GM12864 (cell line): ENCODE results near the gene SLC6A3.

Experiments
- DNase-seq: peaks from one replicate; pipeline ENCODE4 v3.0.0-alpha.2; 2011; ENCODE audit warnings: low read depth
- H3K4me3 ChIP-seq: 2 replicates; pipeline ENCODE4 v1.5.1; 2011; ENCODE audit warnings: mild to moderate bottlenecking, low read depth, low read length, control low read depth
- CTCF ChIP-seq: IDR thresholded peaks from 2 replicates; pipeline ENCODE4 v1.5.1; 2011; ENCODE audit warnings: low read depth, mild to moderate bottlenecking, moderate library complexity, low read length, control low read depth, inconsistent platforms; ENCODE audit errors: missing control alignments

Gene SLC6A3

GRCh38 chr5:1380011-1380817 is 65.0 kb downstream of the SLC6A3 start:
- no peak for DNase-seq
- H3K4me3 ChIP-seq: no peak overlapping the region
- peak; percentile 57 for TF ChIP-seq CTCF

- no peak for DNase-seq
- TF ChIP-seq CTCF: no peak
- no peak overlapping the region for H3K4me3 ChIP-seq
Observed at GRCh38 chr5:1378866-1379659, 66.2 kb downstream of the SLC6A3 start.

- DNase-seq: no peak
- TF ChIP-seq CTCF: no peak
- no peak overlapping the region for H3K4me3 ChIP-seq
Observed at GRCh38 chr5:1378096-1378495, 67.1 kb downstream of the SLC6A3 start.

- DNase-seq: no peak
- no peak overlapping the region for H3K4me3 ChIP-seq
- no peak for TF ChIP-seq CTCF
Observed at GRCh38 chr5:1376981-1377380, 68.3 kb downstream of the SLC6A3 start.

GRCh38 chr5:1375871-1376810 is 69.1 kb downstream of the SLC6A3 start:
- no peak for DNase-seq
- no peak overlapping the region for H3K4me3 ChIP-seq
- no peak for TF ChIP-seq CTCF

- no peak for DNase-seq
- no peak overlapping the region for H3K4me3 ChIP-seq
- TF ChIP-seq CTCF: no peak
Observed at GRCh38 chr5:1374679-1375055, 70.6 kb downstream of the SLC6A3 start.
